Measurements from ENCODE around the gene UBE2B.
"Not testable (repeated sequence)": the region's sequence is repeated elsewhere in the genome, so short reads cannot be mapped to it uniquely, and the experiment has no call there.

The UBE2B gene

GRCh38 chr5:134370871-134371833 lies at the start of gene UBE2B:
Gene UBE2B (plus strand): TSS chr5:134371569. CDS start chr5:134371596, 27 bp downstream.
- DNase-seq, result peak; percentile 97 to 98

GRCh38 chr5:134327327-134327726 lies 44.0 kb upstream of the UBE2B start:
- no peak for DNase-seq

- DNase-seq, result no peak
These were observed 42.8 kb upstream of the UBE2B start for GRCh38 chr5:134328619-134329018.

- DNase-seq, result not testable (repeated sequence)
These were observed 34.5 kb upstream of the UBE2B start for GRCh38 chr5:134336833-134337232.

- not testable (repeated sequence) for DNase-seq
These were observed 27.9 kb upstream of the UBE2B start for GRCh38 chr5:134343500-134343899.

- DNase-seq, result not testable (repeated sequence)
These were observed 25.9 kb upstream of the UBE2B start for GRCh38 chr5:134345476-134345875.

GRCh38 chr5:134345996-134346395 lies 25.4 kb upstream of the UBE2B start:
- no peak for DNase-seq

GRCh38 chr5:134349463-134349862 lies 21.9 kb upstream of the UBE2B start:
- DNase-seq, result no peak

GRCh38 chr5:134355681-134356080 lies 15.7 kb upstream of the UBE2B start:
- no peak for DNase-seq

GRCh38 chr5:134365604-134366003 lies 5.8 kb upstream of the UBE2B start:
- no peak for DNase-seq

- no peak for DNase-seq
These were observed 978 bp upstream of the UBE2B start for GRCh38 chr5:134370311-134370870.

- peak in 1 of 2 experiments; percentile 6 for DNase-seq
These were observed 518 bp downstream of the UBE2B start for GRCh38 chr5:134371834-134372340.

GRCh38 chr5:134373633-134374032 lies 2.3 kb downstream of the UBE2B start:
- DNase-seq, result not testable (repeated sequence)

GRCh38 chr5:134374232-134374631 lies 2.9 kb downstream of the UBE2B start:
- no peak for DNase-seq

GRCh38 chr5:134380346-134380745 lies 9.0 kb downstream of the UBE2B start:
- no peak for DNase-seq

GRCh38 chr5:134382204-134382603 lies 10.8 kb downstream of the UBE2B start:
- not testable (repeated sequence) for DNase-seq

- DNase-seq, result no peak
These were observed 12.8 kb downstream of the UBE2B start for GRCh38 chr5:134383980-134384697.

- no peak for DNase-seq
These were observed 16.1 kb downstream of the UBE2B start for GRCh38 chr5:134387443-134387842.

GRCh38 chr5:134392301-134392700 lies 20.9 kb downstream of the UBE2B start:
- no peak for DNase-seq

GRCh38 chr5:134394932-134395331 lies 23.6 kb downstream of the UBE2B start:
- DNase-seq, result no peak

GRCh38 chr5:134396274-134396673 lies 24.9 kb downstream of the UBE2B start:
- DNase-seq, result no peak

- DNase-seq, result no peak
These were observed 25.8 kb downstream of the UBE2B start for GRCh38 chr5:134397196-134397595.

GRCh38 chr5:134398609-134399155 lies 27.3 kb downstream of the UBE2B start:
- no peak for DNase-seq
